IPS-20b (cell line): ENCODE measurements around the gene MLYCD.
A peak's percentile ranks its signal among the peaks of the same experiment; 100 is the strongest.

Experiments
- H3K27ac ChIP-seq: one replicate; pipeline ENCODE4 v1.5.1; 2013; ENCODE audit warnings: low read length
- H3K27me3 ChIP-seq: 2 replicates; pipeline ENCODE4 v1.6.1; 2013; ENCODE audit warnings: mild to moderate bottlenecking, low read length, inconsistent platforms; ENCODE audit not compliant: insufficient read depth
- H3K36me3 ChIP-seq: 2 replicates; pipeline ENCODE4 v1.6.1; 2013; ENCODE audit warnings: low read depth, mild to moderate bottlenecking, inconsistent platforms, low read length, moderate library complexity; ENCODE audit not compliant: insufficient read depth
- H3K4me1 ChIP-seq: 2 replicates; pipeline ENCODE4 v1.6.1; 2013; ENCODE audit warnings: mild to moderate bottlenecking, control low read depth, inconsistent platforms, low read length, moderate library complexity; ENCODE audit not compliant: insufficient read depth
- H3K4me3 ChIP-seq: 2 replicates; pipeline ENCODE4 v1.5.1; 2013; ENCODE audit warnings: mild to moderate bottlenecking, low read length, inconsistent platforms
- H3K9ac ChIP-seq: 2 replicates; pipeline ENCODE4 v1.6.1; 2013; ENCODE audit warnings: low read depth, mild to moderate bottlenecking, inconsistent platforms, low read length, moderate library complexity
- H3K9me3 ChIP-seq: 2 replicates; pipeline ENCODE4 v1.6.1; 2013; ENCODE audit warnings: mild to moderate bottlenecking, low read depth, low read length, inconsistent platforms; ENCODE audit not compliant: insufficient read depth

Gene MLYCD

DNA sequence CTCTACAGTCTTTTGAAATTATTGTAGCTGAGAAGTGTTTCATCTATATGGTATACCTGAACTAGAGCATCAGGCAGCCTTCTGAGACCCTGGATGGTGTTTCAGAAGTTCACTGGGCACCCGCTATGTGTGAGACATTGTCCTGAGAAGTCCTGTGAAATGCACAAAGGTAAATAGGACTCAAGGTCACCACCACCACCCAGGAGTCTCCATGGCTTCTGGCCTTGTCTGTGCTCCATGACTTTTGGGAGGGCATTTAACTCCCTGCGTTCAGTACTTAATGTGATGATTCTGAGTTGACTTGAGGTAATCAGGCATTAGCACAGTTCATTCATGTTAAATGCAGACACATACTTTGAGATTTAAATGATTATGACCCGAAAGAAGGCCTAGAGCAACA, 1.1 kb downstream of the MLYCD start:
- Histone ChIP-seq H3K4me3 (peak overlapping the region; percentile 73), H3K9me3 (no peaks in the 10 kb centered on the region), H3K27ac (no peak overlapping the region), H3K27me3 (peaks cover 19% of the 10 kb centered on the region), H3K9ac (peak overlapping the region; percentile 43; the same call in 1 of the 2 replicates), H3K4me1 (peaks cover 6% of the 10 kb centered on the region), H3K36me3 (no peaks in the 10 kb centered on the region)

DNA sequence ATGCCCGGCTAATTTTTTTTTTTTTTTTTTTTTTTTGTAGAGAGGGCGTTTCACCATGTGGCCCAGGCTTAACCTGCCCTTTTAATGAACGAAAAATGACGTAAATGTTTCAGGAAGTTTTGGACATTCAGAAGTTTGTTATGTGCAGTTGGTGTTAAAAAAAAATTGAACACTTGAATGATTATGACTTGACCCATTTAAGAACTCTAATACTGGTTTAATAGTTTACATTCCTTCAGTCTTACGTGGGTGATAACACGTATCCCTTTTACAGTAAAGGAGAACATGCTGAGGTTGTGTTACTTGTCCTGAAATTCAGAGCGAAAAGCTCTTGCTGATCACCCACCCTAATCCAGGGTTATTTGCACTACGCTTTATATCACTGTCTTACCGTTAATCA, 1.7 kb downstream of the MLYCD start:
- Histone ChIP-seq H3K4me1 (peaks cover 6% of the 10 kb centered on the region), H3K4me3 (no peak overlapping the region), H3K27me3 (peaks cover 19% of the 10 kb centered on the region), H3K36me3 (no peaks in the 10 kb centered on the region), H3K27ac (no peak overlapping the region), H3K9me3 (no peaks in the 10 kb centered on the region), H3K9ac (no peak overlapping the region)

DNA sequence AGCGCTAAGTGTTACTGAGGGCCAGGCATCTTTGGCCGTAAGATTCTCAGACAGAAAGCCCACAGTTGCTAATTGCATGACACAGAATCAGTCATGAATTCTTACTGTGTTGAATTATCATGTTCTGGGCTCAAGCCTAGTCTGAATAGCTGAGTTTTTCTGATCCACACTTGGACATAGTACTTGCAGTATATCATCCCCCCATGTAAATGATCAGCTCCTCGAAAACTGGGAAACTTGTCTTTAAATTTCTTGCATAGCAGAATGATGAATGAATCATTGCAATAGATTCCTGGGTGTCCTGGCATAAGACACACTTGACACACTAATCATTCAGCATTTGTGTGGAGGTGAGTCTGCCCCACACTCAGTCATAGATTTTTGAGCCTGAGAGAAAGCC, 2.2 kb downstream of the MLYCD start:
- H3K4me1 ChIP-seq = peaks cover 6% of the 10 kb centered on the region
- no peaks in the 10 kb centered on the region for H3K9me3 ChIP-seq
- no peak overlapping the region for H3K27ac ChIP-seq
- H3K4me3 ChIP-seq = no peak overlapping the region
- no peak overlapping the region for H3K9ac ChIP-seq
- no peaks in the 10 kb centered on the region for H3K36me3 ChIP-seq
- peaks cover 19% of the 10 kb centered on the region for H3K27me3 ChIP-seq

DNA sequence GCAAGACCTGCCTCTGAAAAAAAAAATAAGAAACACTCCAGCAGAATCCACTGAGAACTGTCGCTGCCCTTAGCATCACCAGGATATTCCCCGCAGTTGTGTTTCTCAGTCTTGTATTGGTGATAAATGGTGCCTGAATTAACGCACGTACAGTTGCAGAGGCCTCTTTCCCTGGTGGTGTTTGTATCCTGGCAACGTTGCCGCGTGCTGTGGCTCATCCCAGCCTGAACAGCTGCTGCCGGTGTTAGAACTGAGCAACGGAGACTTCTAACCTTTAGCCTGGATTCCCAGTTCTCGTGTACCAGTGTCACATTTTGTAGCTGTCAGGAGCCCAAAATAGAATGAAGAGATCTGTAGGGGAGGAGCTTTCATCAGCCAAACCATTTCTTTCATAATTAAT, 4.8 kb downstream of the MLYCD start:
- Histone ChIP-seq H3K4me1 (peaks cover 10% of the 10 kb centered on the region), H3K27me3 (peaks cover 6% of the 10 kb centered on the region), H3K9me3 (no peaks in the 10 kb centered on the region), H3K27ac (no peak overlapping the region), H3K9ac (no peak overlapping the region), H3K36me3 (no peaks in the 10 kb centered on the region; the same call in 1 of the 2 replicates), H3K4me3 (no peak overlapping the region)

DNA sequence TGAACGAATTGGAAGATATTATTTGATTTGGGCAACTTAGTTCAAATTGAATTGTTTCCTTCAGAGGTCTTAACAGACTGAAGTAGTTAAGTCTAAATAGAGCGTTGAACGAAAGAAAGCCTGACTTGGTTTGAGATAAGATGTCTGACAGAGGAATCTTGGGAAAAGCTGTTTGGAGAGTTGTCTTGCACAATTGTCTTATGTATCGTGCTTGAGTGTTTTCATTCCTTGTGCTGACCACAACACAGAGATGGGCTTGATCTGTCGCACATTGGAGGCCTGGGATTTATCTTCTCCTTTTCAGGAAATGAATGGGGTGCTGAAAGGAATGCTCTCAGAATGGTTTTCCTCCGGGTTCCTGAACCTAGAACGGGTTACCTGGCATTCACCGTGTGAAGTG, 7.8 kb downstream of the MLYCD start:
- no peak overlapping the region for H3K27ac ChIP-seq
- no peak overlapping the region for H3K9ac ChIP-seq
- peaks cover 6% of the 10 kb centered on the region; the same call in 1 of the 2 replicates for H3K4me1 ChIP-seq
- no peaks in the 10 kb centered on the region for H3K9me3 ChIP-seq
- no peaks in the 10 kb centered on the region for H3K27me3 ChIP-seq
- H3K36me3 ChIP-seq = peaks cover 6% of the 10 kb centered on the region
- no peak overlapping the region for H3K4me3 ChIP-seq

DNA sequence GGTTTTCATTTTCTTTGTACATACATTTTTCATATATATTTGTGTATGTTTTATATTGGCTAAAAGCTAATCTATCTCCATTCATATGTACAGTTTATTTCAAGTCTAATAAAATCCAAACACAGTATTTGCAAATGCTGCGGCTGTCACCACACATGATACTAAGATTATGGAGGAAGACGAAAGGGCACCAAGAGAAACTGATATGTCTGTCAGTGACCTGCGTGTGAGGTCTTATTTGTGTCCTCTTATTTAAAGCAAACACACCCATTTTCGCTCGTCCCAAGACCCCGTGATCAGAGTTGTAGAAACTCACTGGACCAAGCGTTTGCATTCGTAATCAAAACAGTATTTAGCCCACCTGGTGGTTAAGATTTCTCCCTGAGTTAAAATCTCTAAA, 8.2 kb downstream of the MLYCD start:
- peaks cover 10% of the 10 kb centered on the region for H3K36me3 ChIP-seq

DNA sequence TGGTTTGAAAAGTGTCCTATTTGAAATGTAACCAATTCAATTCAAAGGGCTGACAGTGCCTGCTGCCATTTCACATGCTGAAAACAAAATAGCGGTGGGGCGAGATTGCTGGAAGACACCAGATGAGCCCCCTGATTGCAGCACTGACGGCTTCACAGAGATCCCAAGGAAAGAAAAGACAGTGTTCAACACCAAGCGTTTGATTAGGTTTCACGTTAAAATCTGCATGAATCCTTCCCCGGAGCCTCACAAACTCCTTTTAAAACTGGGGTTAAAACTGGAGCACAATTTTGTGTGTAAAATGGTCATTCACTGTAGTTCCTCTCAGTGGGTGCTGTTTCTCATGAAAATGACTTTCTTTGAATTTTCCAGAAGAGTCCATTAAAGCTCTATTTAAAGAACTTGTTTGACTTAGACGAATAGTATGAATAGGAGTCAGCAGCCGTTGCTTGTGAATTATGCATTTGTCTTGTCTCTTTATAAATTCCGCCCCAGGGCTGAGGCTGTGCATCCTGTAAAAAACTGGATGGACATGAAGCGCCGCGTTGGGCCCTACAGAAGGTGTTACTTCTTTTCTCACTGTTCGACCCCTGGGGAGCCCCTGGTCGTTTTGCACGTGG, 8.8 kb downstream of the MLYCD start:
- Histone ChIP-seq H3K36me3 (peaks cover 16% of the 10 kb centered on the region), H3K4me1 (peaks cover 6% of the 10 kb centered on the region; the same call in 1 of the 2 replicates)

More for the DNA sequence above, 8.2 kb downstream of the MLYCD start:
- Histone ChIP-seq H3K4me1 (peaks cover 6% of the 10 kb centered on the region; the same call in 1 of the 2 replicates), H3K27me3 (no peaks in the 10 kb centered on the region), H3K27ac (no peak overlapping the region), H3K4me3 (no peak overlapping the region), H3K9ac (no peak overlapping the region), H3K9me3 (no peaks in the 10 kb centered on the region)

DNA sequence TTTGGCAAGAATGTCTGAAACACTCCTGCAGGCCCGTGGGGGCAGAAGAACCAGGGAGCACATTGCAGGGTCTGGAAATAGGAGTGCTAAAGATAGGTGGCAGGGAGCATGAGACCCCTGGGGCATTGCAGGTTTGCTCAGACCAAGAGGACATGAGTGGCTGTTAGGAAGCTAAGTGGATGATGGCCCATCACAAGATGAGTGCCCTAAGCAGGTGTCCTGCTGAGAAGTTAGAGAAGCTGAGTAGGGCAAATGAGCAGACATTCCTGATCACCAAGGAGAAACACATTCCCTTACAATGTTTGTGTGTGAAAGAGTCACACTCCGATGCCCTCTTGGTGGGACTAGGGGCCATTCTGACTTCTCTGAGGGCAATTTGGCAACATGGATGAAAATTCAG, 9.9 kb downstream of the MLYCD start:
- Histone ChIP-seq H3K36me3 (peaks cover 20% of the 10 kb centered on the region), H3K27ac (no peak overlapping the region), H3K9ac (no peak overlapping the region)

More for the DNA sequence above, 8.8 kb downstream of the MLYCD start:
- Histone ChIP-seq H3K27ac (no peak overlapping the region), H3K27me3 (no peaks in the 10 kb centered on the region), H3K9ac (no peak overlapping the region), H3K4me3 (no peak overlapping the region), H3K9me3 (no peaks in the 10 kb centered on the region)

DNA sequence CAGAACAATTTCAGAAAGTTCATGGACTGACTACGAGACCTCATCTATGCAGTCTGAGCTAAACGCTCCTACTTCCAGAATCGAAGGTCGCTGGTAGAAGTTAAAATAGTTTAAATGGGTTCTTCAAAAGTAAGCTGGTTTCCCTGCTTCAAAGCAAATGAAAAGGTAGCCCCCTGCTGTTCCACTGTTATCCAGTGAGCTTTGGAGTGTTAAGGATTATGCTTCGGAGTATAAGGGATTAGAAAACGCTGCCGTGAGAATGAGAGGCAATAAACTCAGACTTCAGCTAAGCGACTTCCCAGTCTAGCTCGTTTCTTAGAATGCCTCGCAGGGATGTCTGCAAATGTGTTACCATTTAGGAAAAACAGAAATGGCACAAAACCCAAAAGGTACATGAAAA, 12.4 kb downstream of the MLYCD start:
- Histone ChIP-seq H3K27me3 (no peaks in the 10 kb centered on the region), H3K4me1 (peaks cover 6% of the 10 kb centered on the region; the same call in 1 of the 2 replicates), H3K4me3 (no peak overlapping the region), H3K9ac (no peak overlapping the region), H3K27ac (no peak overlapping the region), H3K9me3 (no peaks in the 10 kb centered on the region), H3K36me3 (peaks cover 43% of the 10 kb centered on the region)

More for the DNA sequence above, 9.9 kb downstream of the MLYCD start:
- no peak overlapping the region for H3K4me3 ChIP-seq
- H3K27me3 ChIP-seq = no peaks in the 10 kb centered on the region
- no peaks in the 10 kb centered on the region for H3K9me3 ChIP-seq
- peaks cover 6% of the 10 kb centered on the region; the same call in 1 of the 2 replicates for H3K4me1 ChIP-seq

DNA sequence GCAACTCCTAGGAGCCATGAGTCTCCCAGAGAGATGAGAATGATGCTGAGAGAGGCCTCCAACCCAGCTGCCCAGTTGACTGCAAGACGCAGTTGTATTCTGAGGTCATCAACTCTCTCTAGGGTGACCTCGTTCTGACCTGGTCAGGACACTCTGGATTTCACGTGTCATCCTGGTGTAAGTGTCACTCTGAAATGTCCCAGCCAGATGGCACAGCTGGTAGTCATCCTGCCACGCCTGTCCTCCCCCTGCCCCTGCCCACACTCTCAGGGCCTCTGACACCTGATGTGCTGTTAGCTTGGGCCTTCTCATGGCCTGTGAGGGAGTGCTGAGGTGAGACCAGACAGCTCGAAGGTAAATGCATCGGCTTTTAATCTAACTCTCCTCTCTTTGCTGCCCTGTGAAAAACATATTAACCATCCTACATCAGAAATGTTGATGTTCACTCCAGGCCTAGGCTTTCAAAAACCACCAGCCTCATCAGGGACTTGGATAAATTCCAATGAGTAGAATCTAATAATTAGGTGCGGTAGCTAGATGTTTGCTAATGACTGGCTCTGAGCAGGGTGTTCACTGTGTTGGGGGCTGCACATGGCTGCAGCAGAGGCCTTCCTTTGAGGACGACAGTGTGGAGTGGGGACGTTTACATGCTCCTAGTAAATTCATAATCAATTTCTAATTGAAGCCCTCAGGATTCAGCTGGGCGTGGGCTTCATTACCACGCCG, 13.8 kb downstream of the MLYCD start:
- Histone ChIP-seq H3K9me3 (no peaks in the 10 kb centered on the region), H3K4me3 (no peak overlapping the region), H3K36me3 (peaks cover 45% of the 10 kb centered on the region), H3K27me3 (no peaks in the 10 kb centered on the region), H3K4me1 (peaks cover 2% of the 10 kb centered on the region; the same call in 1 of the 2 replicates), H3K27ac (no peak overlapping the region), H3K9ac (no peak overlapping the region)

DNA sequence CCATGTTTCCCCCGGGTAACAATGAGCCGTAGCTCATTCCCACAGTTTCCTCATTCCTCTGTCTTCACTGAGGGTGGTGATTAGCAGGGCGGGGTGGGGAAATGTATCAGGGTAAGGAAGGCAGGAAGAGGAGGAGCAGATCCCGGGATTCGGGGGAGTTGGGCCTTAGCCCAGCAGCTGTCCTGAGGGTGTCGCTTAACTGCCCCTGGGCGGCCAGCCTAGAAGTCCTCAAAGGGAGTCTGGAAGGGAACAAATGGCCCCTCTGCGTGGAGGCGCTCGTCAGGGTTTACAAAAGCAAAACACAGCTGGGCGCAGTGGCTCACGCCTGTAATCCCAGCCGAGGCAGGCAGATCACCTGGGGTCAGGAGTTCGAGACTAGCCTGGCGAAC, 14.3 kb downstream of the MLYCD start:
- Histone ChIP-seq H3K9me3 (peaks cover 2% of the 10 kb centered on the region; the same call in 1 of the 2 replicates), H3K27me3 (no peaks in the 10 kb centered on the region), H3K27ac (no peak overlapping the region), H3K4me1 (no peaks in the 10 kb centered on the region; the same call in 1 of the 2 replicates), H3K36me3 (peaks cover 51% of the 10 kb centered on the region), H3K4me3 (no peak overlapping the region), H3K9ac (no peak overlapping the region)
